ENCODE results near the gene GAK.
A peak's percentile ranks its signal among the peaks of the same experiment; 100 is the strongest.
"Not testable (repeated sequence)": the region's sequence is repeated elsewhere in the genome, so short reads cannot be mapped to it uniquely, and the experiment has no call there.

The GAK gene

GRCh38 chr4:931960-932712 lies at the start of gene GAK, which contains the start of gene TMEM175:
GAK (minus strand) TSS chr4:932316; CDS start chr4:932187, 129 bp downstream.
TMEM175 (plus strand) TSS chr4:932460; CDS start chr4:947740, 15,280 bp downstream.
- DNase-seq: peak; percentile 97

DNA sequence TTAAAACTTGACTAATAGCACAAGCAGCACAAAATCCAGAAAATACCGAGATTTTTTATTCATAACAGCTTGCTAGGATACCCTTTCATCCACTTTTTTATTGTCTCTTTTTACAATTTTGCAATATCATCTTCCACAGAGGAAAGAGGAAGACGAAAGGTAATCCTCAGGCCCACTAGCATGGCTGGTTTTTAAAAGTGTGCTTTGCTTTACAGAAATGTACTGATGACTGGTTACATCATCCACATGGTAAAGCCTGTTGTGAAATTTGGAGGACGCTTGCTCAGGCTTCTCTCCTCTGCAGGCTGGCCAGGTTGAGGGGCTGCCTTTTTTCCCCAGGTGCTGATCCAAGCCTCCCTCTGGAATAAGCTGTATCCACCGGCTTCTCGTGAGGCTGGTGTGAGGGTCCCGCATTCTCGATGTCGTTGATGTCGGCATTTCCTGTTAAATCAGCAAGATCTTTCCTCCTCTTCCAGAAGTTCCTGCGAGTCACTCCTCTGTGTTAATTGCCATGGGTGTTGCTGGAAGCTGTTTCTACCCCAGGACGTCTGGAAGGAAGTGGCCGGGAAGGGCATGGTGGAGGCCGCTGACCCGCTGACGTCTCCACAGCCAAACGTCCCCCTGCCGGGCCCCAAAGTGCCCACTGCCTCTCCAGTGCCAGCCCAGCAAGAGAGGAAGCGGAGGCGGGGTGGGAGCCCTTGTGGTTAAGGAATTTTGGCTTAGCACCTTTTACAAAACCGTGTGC lies 47.0 kb upstream of the GAK start:
- DNase-seq: no peak

DNA sequence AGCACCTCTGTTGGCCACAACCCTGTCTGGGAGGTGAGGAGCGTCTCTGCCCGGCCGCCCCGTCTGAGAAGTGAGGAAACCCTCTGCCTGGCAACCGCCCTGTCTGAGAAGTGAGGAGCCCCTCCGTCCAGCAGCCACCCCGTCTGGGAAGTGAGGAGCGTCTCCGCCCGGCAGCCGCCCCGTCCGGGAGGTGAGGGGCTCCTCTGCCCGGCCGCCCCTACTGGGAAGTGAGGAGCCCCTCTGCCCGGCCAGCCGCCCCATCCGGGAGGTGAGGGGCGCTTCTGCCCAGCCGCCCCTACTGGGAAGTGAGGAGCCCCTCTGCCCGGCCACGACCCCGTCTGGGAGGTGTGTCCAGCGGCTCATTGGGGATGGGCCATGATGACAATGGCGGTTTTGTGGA lies 43.9 kb upstream of the GAK start:
- not testable (repeated sequence) for DNase-seq

GRCh38 chr4:974668-975067 lies 42.6 kb upstream of the GAK start:
- no peak for DNase-seq

DNA sequence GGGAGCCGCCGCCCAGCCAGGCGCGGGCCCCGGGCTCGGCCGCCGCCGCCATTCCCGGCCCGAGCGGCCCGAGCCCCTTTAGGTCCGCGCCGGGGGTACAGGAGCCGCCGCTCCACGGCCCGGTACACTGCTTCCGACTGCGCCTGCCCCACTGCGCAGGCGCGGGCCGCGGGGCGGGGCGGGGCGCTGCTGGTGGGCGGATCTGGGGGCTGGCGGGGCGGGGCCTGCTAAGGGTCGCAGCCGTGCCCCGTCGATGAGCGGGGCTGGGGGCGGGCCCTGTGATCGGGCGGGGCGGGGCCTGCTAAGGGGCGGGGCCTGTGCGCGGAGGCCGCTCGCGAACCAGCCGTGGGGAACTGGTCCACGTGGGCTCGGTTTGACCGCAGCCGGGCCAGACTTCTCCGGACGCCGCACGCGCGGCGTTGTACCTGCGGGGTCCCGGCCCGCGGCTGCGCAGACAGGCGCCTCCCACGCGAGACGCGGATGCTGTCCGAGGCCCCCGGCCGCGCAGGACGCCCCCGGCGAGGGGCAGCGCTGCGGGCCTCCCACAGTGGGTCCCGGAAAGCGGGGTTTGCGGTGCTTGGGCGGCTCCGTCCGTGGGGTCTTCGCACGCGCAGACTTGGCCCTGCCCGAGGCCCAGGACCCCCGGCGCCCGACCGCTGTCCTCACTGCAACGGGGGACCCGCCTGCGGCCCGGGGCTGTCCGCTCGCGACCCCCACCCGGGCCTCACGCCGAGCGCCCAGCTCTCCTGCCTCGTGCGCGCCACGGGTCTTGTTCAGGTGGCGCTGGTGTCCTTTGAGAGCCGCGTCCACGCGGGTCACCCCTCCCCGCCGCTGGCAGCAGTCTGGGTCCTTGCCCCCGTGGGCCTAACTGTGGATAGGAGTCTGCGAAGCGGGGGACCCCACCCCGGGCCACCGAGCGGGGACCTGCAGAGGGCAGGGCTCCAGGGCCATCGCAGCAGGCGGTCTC lies 41.6 kb upstream of the GAK start, which contains the start of gene DGKQ:
Gene DGKQ, minus strand, starts transcription at position 139 of the 967 bp plus-strand sequence. Its CDS starts 87 bp downstream, at position 52.
- DNase-seq: peak; percentile 93

DNA sequence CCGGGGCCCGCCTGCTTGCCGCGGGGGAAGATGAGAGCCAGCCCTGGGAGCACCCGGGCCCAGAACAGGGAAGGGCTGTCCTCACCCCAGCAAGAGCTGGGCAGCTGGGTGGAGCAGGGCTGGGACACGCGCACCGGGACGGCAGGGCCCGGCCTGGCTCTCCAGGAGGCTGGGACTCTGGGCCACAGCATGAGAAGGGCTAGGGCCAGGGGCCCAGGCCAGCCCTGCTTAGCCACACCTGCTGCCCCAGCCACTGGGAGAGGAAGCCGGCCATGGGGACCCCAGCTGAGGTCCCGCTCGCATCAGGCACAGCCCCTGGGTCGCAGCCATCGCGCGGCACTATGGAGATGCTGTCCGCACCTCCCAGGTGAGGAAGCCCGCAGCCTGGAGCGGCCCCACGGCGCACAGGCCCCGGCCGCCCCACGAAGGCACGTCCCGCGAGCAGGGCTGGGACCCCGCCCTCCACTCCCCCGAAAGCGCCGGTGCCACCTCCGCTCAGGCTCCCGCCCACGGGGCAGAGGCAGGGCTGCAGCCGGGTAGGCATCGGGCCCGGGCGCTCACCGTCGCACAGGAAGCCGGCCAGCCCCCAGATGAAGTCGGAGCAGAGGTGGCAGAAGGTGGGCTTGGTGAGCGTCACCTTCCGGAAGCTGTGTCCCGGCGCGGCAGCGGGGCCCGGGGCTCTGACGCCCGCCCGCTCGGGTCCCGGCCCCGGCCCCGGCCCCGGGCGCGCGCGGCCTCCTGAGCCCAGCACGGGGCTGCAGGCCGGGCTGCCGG lies 40.7 kb upstream of the GAK start:
- peak; percentile 66 for DNase-seq

DNA sequence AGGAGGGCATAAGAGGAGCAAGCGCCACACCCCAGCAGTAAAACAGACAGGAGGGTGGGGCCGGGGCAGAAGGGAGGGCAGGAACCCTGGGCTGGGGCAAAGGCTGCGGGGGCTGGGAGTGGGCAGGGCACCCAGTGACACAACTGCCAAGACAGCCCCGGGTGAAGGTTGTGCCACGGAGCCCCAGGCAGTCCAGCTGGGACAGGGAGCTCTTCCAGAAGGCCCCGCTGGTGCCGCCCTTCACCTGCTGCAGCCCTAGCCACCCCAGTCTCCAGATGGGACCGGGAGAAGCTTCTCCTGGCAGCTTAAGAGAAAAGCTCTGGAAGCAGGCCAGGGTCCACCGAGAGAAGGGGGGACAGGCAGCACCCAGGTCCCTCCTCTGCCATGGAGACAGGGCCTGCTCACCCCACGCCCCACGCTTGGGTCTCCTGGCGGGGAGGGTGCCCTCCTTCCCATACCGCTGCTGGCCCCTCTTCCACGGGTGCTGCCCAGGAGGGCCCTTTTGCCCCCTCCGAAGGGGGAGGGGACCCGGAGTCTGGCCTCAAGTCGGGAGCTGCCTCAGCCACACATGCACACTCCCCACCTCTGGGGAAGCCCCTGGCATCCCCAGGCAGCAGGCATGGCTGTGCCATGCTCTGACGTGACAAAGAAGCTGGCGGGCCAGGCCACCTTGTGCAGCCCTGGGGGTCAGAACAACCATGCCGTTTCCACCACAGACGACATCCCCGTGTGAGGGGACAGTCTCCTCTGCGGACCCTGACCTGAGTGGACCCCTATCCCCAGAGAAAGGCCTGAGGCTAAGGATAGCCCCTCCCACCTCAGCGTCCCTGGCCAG lies 39.8 kb upstream of the GAK start:
- no peak for DNase-seq

- DNase-seq: no peak
Measured at GRCh38 chr4:970854-971520, 38.9 kb upstream of the GAK start.

- peak; percentile 76 for DNase-seq
Measured at GRCh38 chr4:970046-970745, 38.1 kb upstream of the GAK start.

DNA sequence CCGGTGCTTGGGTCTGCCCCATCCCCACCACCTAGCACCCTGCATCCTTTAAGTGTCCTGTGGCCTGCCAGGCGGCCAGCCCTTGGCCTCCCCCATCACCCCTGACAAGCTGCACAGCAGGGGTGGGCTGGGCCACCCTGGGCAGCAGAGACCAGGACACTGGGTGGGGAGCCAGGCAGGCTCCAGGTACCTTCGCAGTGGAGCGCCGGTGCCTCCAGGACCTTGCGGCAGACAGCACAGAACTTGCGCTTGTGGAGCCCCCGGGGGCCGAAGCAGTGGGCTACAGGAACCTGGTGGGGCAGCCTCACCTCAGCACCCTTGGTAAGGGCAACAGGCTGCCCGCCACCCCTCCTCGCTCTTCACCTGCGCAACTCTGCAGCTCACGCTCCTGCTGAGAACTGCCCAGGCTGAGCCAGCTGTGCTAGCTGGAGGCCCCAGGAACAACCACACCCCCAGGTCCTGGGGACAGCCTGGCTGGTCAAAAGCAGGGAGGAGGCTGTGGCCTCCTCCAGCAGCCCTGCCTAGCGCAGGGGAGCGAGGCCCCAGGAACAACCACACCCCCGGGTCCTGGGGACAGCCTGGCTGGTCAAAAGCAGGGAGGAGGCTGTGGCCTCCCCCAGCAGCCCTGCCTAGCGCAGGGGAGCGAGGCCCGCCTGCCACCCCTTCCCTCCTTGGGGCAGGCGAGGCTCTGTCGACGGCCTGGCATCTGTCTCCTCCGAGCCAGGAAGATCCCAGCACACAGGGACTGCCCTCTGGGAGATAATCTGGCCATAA lies 36.7 kb upstream of the GAK start:
- no peak for DNase-seq

GRCh38 chr4:968221-968620 lies 36.1 kb upstream of the GAK start:
- no peak for DNase-seq

DNA sequence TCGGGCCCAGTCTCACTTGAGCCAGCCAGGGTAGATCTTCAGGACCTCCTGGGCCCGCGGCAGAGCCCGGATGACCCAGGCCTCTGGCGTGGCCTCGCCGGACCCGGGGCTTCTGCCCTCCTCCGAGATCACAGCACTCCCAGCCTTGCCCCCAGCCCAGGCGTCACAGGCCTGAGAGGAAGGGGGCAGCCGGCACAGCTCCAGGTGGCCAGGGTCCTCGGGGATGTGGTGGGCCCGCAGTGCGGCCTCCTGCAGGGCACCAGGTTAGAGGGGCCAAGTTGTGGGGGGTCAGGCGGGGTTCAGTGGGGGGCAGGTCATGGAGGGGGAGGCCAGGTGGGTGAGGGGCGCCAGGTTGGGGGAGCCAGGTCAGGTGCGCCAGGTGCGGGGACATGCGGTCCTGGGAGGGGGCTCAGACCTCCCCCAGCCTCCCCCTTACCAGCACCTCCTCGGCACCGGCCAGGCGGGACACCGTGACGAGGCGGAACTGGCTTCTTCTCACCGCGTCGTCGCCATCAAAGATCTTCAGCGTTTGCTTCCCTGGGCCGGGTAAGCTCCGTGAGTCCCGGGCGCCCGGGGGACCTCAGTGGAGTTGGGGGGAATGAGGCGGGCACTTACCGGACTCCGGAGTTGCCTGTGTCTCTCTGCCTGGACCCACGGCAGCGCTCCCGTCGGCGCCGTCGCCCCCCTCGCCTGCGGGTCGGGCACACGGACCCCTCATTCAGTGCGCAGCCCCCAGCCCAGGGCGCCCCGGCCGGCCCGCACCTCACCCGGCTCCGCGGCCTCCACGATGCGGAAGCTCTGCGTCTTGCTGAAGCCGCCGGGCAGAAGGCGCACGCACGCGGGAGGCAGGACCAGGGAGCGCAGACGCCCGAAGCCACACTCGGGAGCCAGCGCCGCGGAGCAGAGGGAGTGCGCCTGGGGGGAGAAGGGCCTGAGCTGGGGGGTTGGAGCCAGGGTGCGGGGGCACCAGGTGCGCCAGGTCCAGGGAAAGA lies 35.3 kb upstream of the GAK start:
- DNase-seq: no peak

DNA sequence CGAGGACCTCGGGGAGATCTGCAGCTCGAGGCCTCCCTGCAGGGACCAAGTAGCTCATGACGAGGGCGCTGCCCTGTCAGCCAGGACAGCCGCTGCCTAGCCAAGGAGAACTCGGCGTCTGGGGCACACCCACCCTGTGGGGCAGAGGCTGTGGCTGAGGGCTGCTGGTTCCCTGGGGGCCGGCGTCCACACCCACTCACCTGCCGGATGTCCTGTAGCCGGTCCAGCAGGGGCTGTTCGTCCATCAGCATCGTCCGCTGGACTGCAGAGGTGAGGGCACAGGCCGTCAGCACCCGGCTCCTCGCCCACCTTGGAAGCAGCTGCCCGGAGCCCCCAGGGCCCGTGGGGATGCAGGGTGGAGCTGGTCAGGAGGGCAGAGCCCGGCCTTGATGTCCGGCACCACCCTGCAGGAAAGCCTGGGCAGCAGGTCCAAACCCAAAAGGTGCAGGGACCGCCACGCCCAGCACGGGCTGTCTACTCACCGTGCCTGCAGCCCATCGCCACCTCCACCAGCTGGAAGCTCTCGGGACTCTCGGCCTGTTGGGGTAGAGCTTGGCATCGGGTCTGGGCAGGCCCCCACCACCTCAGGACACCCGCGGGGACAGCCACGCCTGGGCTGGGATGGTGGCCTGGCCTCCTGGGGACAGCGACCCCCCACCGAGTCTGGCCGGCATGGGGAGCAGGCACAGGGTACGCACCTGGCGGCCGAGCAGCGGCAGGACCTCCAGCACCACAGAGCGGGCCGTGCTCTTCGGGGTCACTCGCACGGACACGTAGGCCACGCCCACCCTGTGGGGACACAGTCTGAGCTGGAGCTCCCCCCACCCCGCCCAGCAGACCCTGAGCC lies 34.4 kb upstream of the GAK start:
- DNase-seq: no peak

DNA sequence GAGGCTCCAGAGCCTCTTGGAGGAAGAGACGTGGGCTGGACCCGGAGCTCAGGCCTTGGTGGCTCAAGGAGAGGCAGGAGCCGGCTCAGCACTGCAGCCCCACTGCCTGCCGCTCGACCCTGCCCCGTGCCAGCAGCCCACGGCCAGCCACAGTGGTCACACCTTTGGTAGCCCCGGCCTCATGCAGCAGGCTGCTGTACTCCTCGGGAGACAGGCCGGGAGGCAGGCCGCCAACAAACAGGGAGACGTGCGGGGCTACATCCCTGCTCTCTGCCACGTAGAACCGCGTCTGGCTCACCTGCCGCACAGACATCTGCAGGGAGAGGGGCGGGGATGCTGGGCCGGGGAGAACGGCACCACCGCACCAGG lies 33.6 kb upstream of the GAK start:
- DNase-seq: no peak

DNA sequence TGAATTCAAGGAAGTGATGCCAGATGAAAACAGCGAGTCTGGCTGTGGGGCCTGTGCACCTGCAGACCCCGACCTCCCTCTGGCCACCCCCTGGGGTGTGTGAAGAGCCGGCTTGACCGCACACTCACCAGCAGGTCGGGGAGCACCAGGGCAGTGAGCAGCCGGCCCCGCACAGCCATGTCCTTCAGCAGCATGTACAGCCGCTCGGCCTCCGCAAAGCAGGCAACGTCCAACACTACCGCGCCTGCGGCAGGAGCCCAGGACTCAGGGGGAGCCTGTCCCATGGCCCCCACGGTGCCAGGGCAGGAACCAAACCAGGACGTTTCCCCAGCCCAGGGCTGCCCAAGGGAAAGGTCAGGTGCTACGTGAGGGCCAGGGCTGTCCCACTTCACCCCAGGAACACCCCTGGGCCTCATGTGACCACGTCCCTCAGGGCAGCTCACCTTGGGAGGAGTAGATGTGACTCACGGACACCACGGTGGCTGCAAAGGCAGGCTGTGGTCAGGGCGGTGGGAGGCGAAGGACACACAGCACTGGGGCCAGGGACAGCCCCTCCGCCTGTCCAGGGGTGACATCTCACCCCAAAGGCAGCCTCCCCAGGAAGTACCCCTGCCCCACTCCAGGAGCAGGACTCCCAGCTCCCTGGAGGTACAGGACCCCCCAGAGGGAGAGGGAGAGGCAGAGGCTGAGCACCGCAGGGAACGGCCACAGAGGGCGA lies 33.1 kb upstream of the GAK start:
- DNase-seq: no peak

- no peak for DNase-seq
Measured at GRCh38 chr4:964346-965025, 32.4 kb upstream of the GAK start.
